RKO (cell line): ENCODE measurements around the gene TOR1AIP2.
"Not testable (repeated sequence)": the region's sequence is repeated elsewhere in the genome, so short reads cannot be mapped to it uniquely, and the experiment has no call there.

Experiments used
- DNase-seq: peaks from one replicate; pipeline ENCODE4 v3.0.0-alpha.2; 2016; ENCODE audit warnings: low spot score

Gene TOR1AIP2

GRCh38 chr1:179875596-179876299 lies 1.9 kb downstream of the TOR1AIP2 start:
- DNase-seq: peak; percentile 61

GRCh38 chr1:179873438-179873851 lies 4.2 kb downstream of the TOR1AIP2 start:
- no peak for DNase-seq

- DNase-seq: no peak
These were observed 5.0 kb downstream of the TOR1AIP2 start for GRCh38 chr1:179872558-179872957.

DNA sequence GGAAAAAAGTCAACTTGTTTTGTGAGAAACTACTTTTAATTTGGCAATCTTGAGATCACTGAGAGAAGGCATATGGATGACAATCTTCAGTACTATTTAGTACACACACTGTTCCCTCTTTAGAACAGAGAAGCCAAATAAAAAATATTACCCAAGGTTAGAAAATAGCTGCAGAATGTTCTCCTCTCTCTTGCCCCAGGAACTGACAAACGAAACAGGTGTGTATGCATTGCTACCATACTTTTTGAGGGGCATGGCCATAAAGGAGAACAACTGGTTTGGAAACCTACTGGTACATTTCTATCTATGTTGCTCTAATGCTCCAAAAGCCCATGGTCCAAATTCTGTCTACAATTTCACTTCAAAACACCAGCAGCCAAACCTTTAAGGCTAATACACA lies 5.7 kb downstream of the TOR1AIP2 start:
- no peak for DNase-seq

DNA sequence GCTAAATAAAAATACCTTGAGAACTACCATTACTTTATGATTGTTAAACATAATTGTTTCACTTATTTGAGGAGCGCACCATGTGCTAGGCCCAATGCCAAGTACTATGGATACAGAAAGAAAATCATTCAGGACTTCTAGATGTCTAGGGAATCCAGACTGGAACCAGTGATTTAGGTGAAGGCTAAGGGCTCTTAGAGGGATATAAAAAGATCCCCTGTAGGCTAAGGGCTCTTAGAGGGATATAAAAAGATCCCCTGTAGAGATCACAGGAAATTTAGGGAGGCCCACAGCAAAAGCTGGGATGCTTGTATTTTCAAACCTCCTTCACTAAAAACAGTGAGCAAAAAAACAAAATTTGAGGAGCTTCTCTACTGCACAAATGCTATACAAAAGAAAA lies 6.7 kb downstream of the TOR1AIP2 start:
- no peak for DNase-seq

DNA sequence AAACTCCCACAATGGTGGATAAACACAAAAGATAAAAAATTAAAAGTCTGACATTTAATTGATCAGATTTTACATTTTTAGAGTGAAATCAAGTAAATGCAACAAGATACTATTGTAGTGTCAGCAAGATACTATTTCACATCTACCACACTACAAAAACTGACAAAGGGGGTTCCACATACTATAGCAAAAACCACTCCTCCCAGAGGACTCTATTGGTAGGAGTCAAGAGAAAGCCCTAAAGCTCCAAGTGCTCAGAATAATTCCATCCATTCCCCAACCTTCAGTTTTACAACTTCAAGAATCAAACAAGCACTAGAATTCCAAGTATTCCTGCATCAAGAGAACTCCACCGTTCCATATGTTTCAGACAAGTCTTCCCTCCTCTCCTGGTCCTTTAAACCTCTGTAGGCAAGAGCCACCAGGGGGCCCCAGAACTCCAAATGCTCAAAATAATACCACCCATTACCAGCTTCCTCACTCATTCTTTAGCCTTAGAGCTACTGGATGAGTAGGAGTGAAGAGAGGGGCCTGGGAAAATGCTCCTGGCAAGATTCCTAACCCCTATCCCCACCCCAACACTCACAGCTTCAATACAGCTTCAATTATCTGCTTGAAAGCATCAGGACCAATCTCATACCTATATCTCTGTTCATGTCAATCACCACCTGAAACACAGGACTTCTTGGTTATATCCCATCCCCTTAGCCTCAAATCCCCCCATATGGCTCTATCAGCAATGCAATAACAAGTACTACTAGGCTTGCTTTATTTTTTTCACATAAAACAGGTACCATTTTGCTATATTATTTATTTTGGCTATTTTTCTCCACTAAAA lies 9.9 kb downstream of the TOR1AIP2 start:
- peak; percentile 66 for DNase-seq

DNA sequence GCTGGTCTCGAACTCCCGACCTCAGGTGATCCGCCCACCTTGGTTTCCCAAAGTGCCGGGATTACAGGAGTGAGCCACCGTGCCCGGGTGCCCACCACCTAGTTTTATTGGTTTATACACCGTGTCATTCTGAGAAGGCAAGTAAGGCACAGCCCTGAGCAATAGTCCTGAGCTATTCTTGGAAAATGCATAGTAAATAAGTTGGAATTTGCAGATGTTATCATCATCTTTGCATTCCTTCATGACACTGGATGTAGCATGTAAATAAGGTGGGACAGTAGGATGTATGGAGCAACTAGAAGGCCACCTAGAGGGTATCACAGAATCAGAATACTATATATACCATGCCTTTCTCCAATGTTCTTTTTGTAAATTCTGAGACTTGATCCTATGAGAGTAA lies 11.0 kb downstream of the TOR1AIP2 start:
- DNase-seq: no peak

- no peak for DNase-seq
These were observed 12.2 kb downstream of the TOR1AIP2 start for GRCh38 chr1:179865377-179865776.

DNA sequence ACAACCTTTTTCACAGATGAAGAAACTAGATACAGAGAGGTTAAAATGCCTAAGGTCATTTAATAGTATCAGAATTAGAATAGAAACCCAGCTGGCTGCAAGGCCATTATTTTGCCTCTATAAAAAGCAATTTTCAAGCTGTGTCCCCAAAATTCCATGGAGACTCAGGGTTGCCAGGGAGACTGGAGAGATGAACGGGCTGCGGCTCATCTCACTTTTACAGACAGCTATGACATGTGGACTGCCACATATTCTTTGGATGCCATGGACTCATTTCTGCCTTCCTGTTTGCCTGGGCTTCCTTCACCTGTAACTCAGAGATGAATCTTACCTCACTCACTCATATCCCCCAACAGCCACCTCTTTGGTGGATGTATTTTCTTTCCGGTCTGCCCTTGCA lies 17.0 kb downstream of the TOR1AIP2 start:
- DNase-seq: no peak

- no peak for DNase-seq
These were observed 20.6 kb downstream of the TOR1AIP2 start for GRCh38 chr1:179857009-179857408.

GRCh38 chr1:179856296-179856695 lies 21.3 kb downstream of the TOR1AIP2 start:
- DNase-seq: no peak

- DNase-seq: not testable (repeated sequence)
These were observed 21.8 kb downstream of the TOR1AIP2 start for GRCh38 chr1:179855831-179856230.

GRCh38 chr1:179853102-179853501 lies 24.5 kb downstream of the TOR1AIP2 start:
- DNase-seq: no peak

GRCh38 chr1:179848233-179848632 lies 29.4 kb downstream of the TOR1AIP2 start:
- DNase-seq: no peak

- DNase-seq: no peak
These were observed 37.5 kb downstream of the TOR1AIP2 start for GRCh38 chr1:179840107-179840506.

- DNase-seq: not testable (repeated sequence)
These were observed 40.7 kb downstream of the TOR1AIP2 start for GRCh38 chr1:179836686-179837445.

DNA sequence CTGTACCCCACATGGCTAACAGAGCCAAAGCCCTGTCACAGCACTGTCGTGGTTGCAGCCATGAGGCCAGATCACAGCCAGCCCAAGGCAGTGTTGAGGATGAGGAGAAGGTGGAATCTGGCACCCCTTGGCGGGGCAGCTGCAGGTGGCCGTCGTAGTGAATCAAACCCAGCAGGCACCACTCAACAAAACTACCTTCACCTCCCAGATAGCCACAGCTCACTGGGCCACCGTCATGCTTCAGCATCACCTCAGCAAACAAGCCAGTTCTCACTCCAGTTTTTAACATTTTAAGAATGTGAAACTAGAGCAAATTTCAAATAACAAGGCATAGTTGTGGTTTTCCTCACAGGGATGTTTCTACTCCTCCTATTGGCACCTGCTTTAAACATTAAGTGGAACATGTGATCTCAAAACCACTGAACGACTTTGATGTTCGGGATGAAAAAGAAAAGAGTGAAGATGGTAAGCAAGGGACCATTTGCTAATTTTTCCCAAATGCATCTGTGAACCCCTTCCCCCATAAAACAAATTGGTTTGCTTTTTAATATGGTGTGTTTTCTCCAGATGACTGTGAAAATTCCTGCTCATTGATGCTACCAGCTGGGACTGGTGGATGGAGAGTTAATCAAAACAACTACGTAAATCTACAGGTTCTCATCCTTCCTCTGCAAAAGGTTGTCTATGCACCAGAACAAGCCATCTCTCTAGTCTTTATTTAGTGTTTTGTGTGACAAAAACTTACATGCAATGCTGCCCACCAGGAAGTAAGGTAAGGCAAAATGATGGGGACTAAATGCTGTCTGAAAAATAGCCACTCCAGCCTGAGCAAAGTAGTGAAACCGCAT lies 45.5 kb downstream of the TOR1AIP2 start:
- no peak for DNase-seq

- no peak for DNase-seq
These were observed 46.4 kb downstream of the TOR1AIP2 start for GRCh38 chr1:179831225-179831624.

- DNase-seq: no peak
These were observed 49.0 kb downstream of the TOR1AIP2 start for GRCh38 chr1:179828554-179829110.

GRCh38 chr1:179826626-179827280 lies 50.9 kb downstream of the TOR1AIP2 start:
- DNase-seq: no peak
